ENCODE measurements around the gene MAP3K7.

The MAP3K7 gene

DNA sequence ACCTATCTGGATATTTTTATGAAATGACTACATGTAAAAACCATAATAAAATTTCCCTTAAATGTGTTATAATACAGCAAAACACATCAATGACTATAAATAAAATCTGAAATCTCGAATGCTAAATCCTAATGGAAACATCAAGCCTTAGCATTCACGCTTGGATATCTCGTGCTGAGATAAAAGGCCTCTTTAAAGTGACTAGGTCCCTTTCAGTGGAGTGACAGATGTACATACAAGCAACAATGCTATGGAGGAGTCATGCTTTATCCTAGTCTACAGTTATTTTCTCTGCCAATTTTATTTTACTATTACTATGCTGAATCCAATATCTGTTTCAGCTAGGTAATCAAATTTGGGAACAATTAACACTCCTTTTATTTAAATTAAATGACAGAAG is 72.4 kb downstream of the MAP3K7 start:
- H3K4me3 ChIP-seq (ENCODE audit: low read depth, low read length): no peak overlapping the region
- no peak for DNase-seq (ENCODE audit: low read depth)
- TF ChIP-seq, protein P1, sequence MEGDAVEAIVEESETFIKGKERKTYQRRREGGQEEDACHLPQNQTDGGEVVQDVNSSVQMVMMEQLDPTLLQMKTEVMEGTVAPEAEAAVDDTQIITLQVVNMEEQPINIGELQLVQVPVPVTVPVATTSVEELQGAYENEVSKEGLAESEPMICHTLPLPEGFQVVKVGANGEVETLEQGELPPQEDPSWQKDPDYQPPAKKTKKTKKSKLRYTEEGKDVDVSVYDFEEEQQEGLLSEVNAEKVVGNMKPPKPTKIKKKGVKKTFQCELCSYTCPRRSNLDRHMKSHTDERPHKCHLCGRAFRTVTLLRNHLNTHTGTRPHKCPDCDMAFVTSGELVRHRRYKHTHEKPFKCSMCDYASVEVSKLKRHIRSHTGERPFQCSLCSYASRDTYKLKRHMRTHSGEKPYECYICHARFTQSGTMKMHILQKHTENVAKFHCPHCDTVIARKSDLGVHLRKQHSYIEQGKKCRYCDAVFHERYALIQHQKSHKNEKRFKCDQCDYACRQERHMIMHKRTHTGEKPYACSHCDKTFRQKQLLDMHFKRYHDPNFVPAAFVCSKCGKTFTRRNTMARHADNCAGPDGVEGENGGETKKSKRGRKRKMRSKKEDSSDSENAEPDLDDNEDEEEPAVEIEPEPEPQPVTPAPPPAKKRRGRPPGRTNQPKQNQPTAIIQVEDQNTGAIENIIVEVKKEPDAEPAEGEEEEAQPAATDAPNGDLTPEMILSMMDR (conservative IDR thresholded peaks at IDR 0.05; ENCODE audit: low read depth, low read length): no peak

DNA sequence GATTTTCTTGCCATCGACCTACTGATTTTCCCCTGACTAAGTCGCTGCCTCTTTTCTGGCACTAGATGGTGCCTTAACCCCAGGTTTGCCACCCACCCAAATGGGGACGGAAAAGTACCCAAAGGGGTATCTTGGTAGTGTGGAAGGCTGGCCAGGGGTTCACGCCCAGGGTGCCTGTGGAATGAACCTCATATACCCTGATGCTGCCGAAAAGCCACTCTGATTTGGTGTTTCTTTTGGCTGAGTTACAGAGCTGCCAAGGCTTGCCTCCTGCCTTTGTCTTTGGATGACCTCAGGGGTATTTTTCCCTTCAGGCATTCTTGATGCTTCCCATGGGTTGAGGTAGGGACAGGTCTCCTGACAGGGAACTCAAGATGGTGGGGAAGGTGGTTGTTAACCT is 78.1 kb downstream of the MAP3K7 start:
- no peak overlapping the region for H3K4me3 ChIP-seq (ENCODE audit: low read depth, low read length)

DNA sequence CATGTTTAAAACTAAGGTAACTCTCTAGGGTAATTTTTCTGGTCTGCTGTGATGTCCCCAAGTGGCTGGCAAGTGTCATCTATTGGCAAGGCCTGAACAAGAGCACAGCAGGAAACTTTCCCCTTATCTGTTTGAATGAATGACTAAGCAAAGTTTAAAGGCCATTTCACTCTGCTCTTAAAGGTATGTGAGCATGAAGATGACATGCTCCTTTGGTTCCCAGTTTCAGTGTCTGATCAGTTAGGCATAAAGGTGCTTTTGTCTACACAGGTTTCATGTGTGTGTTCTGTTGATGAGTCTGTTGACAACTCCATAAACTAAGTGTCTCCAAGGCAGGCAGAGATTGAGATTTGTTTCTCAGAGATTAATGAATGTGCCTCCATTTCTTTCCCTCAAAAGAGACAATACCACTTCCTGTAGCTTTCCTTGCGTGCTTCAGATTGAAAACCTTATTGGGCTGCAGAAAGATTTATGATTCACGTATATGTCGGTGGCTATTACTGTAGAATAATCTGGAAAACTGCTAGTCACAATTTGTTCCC is 83.9 kb downstream of the MAP3K7 start:
- no peak overlapping the region for H3K4me3 ChIP-seq (ENCODE audit: low read depth, low read length)
- peak; percentile 17 for DNase-seq (ENCODE audit: low read depth)
- TF ChIP-seq, protein P1 (conservative IDR thresholded peaks at IDR 0.05; ENCODE audit: low read depth, low read length): no peak

More for the DNA sequence above, 78.1 kb downstream of the MAP3K7 start:
- DNase-seq (ENCODE audit: low read depth): no peak
- TF ChIP-seq, protein P1 (conservative IDR thresholded peaks at IDR 0.05; ENCODE audit: low read depth, low read length): no peak

DNA sequence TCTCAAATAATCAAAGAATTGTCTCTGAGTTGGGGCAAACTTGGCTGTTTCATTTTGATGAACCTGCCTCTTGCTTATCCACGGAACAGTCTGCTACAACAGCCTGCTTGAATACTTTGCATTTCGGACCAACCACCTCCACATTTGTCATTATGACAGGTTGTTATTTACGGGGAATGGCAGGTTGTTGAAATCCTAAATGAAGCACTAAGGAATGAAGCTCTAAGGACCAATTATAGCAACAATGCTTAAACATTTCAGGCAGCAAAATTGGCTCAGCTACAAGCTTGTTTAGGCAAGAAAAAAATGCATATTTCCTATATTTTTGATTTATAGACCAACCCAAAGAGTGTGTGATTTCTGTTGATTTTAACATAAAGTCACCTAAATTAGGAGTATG is 84.5 kb downstream of the MAP3K7 start:
- DNase-seq (ENCODE audit: low read depth): no peak
- no peak overlapping the region for H3K4me3 ChIP-seq (ENCODE audit: low read depth, low read length)
- TF ChIP-seq, protein P1 (conservative IDR thresholded peaks at IDR 0.05; ENCODE audit: low read depth, low read length): no peak

DNA sequence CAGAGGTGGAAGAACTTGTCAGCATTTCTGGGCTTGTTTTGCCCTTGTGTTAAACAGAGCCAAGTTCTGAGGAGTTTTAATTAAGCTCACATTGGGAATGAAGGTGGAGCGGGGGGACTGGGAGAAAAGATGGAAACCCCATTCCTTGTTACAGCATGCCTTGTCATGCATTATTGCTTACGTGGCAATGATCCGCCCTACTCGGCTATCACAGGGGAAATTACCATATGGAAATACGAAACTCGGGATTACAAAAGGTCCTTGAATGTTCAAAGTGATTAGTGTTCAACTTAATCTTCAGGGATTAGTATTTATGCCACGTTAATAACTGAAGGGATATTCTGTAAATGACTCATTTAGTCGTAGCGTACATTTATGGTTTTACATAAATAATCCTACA is 86.4 kb downstream of the MAP3K7 start:
- no peak for DNase-seq (ENCODE audit: low read depth)
- no peak overlapping the region for H3K4me3 ChIP-seq (ENCODE audit: low read depth, low read length)
- TF ChIP-seq, protein P1 (conservative IDR thresholded peaks at IDR 0.05; ENCODE audit: low read depth, low read length): no peak

DNA sequence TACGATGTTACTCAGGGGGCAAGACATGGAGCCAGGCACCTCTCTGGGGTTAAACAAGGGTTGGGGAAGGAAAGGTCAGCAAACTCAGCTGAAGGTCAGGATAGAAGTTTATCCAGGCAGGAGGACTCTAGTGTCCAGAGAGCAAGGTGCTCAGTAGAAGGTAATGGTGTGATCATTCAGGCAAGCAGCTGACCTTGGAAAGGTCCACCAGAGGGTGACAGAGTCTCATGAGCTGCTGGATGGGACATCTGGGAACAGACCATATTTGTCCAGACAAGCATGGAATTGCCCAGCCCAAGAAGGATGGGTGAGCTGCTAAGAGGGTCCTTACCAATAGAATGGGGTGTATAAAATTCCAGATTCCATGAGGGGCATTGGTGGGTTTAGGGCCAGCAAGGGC is 89.5 kb downstream of the MAP3K7 start:
- DNase-seq (ENCODE audit: low read depth): no peak
- no peak overlapping the region for H3K4me3 ChIP-seq (ENCODE audit: low read depth, low read length)
- TF ChIP-seq, protein P1 (conservative IDR thresholded peaks at IDR 0.05; ENCODE audit: low read depth, low read length): no peak

DNA sequence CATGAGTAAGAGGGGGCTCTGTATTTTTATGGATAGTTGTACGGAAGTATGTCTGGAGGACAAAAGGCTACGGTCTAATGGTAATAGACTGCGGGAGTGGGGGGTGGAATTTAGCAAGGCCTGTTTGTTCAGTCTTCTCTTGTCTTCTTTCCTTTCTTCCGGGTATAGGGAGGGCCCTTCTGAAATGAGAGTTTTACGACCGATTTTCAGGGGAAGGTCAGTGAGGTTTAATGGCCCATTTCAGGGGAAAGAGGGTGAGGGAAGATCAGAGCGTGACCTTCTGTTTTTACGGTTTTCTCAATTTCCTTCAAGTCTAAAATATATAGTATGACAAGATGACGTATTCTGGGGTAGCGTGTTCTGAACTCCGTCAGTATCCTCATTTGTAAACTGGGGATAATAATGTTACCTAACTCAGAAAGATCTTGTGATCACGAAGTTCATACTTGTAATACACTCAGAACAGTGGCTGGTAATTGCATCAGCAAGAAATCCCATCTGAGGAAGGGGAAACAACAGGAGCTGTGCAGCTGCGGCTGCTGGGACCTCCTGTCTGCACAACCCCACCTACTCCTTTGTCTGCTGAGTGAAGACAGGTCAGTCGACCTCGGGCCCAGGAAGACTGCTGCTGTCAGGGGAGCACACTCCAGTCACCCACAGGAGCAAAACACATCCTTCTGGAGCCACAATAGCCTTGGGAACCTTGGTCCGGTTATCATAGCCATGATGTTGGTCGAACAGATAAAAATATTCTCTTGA is 90.4 kb downstream of the MAP3K7 start:
- no peak overlapping the region for H3K4me3 ChIP-seq (ENCODE audit: low read depth, low read length)
- TF ChIP-seq, protein P1 (conservative IDR thresholded peaks at IDR 0.05; ENCODE audit: low read depth, low read length): no peak
- DNase-seq (ENCODE audit: low read depth): no peak
